Measurements from ENCODE around the gene BARHL2. TPM values are rescaled to one million over a fixed set of nuclear protein-coding genes. Genes with fewer than 3 reads are reported as not detected.

Gene BARHL2
- total and polyA plus RNA-seq, 2 donors (not counting 3 experiments of a cell fraction or from before 2014, with no cell fraction given) = not detected

- no peak overlapping the region for H2AFZ ChIP-seq (ENCODE audit: low read depth, low read length)
- no peaks in the 10 kb centered on the region for H3K4me1 ChIP-seq (ENCODE audit: control insufficient read depth, extremely low read depth, insufficient read depth, low read length)
- no peak overlapping the region for H3K9ac ChIP-seq (replicated peaks; ENCODE audit: extremely low read depth, insufficient read depth, low read length)
- H4K20me1 ChIP-seq (replicated peaks; ENCODE audit: control insufficient read depth, extremely low read depth, insufficient read depth, low read length) = no peaks in the 10 kb centered on the region
- no peaks in the 10 kb centered on the region for H3K79me2 ChIP-seq (ENCODE audit: control insufficient read depth, insufficient read depth, low read length)
- FAIRE-seq (no peak), DNase-seq (ENCODE audit: low read depth, low spot score) (no peak)
- no peaks in the 10 kb centered on the region for H3K36me3 ChIP-seq (ENCODE audit: control insufficient read depth in 2 of 2, extremely low read depth in 1 of 2, insufficient read depth in 2 of 2, low read length in 2 of 2)
- dilution Hi-C loops (cut with MboI; ENCODE audit: extremely low pct_ligation_motif_present, low sequenced_read_pairs) (no loop called here), intact Hi-C loops (cut with micrococcal nuclease) (no loop called here)
- H3K9me3 ChIP-seq (replicated peaks; ENCODE audit: control insufficient read depth, insufficient read depth, low read length) = no peaks in the 10 kb centered on the region
- no peak overlapping the region for H3K4me2 ChIP-seq (ENCODE audit: insufficient read depth, low read length)
- no peak for TF ChIP-seq JUN (IDR thresholded peaks at IDR 0.05; ENCODE audit: borderline replicate concordance, insufficient read depth, insufficient read length, low read depth)
- no peak for TF ChIP-seq GATA2 (IDR thresholded peaks at IDR 0.05; ENCODE audit: insufficient read depth, insufficient read length, low read depth, low read length)
- no peak for TF ChIP-seq POLR2A (IDR thresholded peaks at IDR 0.05; ENCODE audit: low read depth, low read length)
- TF ChIP-seq POLR2AphosphoS5 (IDR thresholded peaks at IDR 0.05; ENCODE audit: insufficient read depth, low read depth, low read length) = no peak
- no peaks in the 10 kb centered on the region for H3K9me1 ChIP-seq (replicated peaks; ENCODE audit: control insufficient read depth, extremely low read depth, insufficient read depth, low read length)
- ChIA-PET CTCF (no interaction called here), POLR2A (no interaction called here)
- no peak overlapping the region for H3K27ac ChIP-seq (ENCODE audit: insufficient read depth, low read depth, low read length)
- H3K27me3 ChIP-seq (ENCODE audit: control insufficient read depth in 2 of 2, insufficient read depth in 2 of 2, low read length in 2 of 2) = peaks cover 88 to 98% of the 10 kb centered on the region in 2 experiments
- BruUV-seq (replicated peaks) = no TSS peak
- no peak overlapping the region for H3K4me3 ChIP-seq (replicated peaks in 1 of 3; ENCODE audit: insufficient read depth in 1 of 3, low read depth in 1 of 3, low read length in 3 of 3)
These were observed 4.8 kb downstream of the BARHL2 start for GRCh38 chr1:90712153-90712856.

- Histone ChIP-seq H3K9ac (replicated peaks; ENCODE audit: extremely low read depth, insufficient read depth, low read length) (no peak overlapping the region), H3K79me2 (ENCODE audit: control insufficient read depth, insufficient read depth, low read length) (no peaks in the 10 kb centered on the region), H2AFZ (ENCODE audit: low read depth, low read length) (no peak overlapping the region), H3K9me1 (replicated peaks; ENCODE audit: control insufficient read depth, extremely low read depth, insufficient read depth, low read length) (no peaks in the 10 kb centered on the region), H3K9me3 (replicated peaks; ENCODE audit: control insufficient read depth, insufficient read depth, low read length) (no peaks in the 10 kb centered on the region), H3K4me2 (ENCODE audit: insufficient read depth, low read length) (no peak overlapping the region), H3K4me1 (ENCODE audit: control insufficient read depth, extremely low read depth, insufficient read depth, low read length) (peaks cover 2% of the 10 kb centered on the region), H3K27me3 (ENCODE audit: control insufficient read depth in 2 of 2, insufficient read depth in 2 of 2, low read length in 2 of 2) (peaks cover 88 to 98% of the 10 kb centered on the region in 2 experiments), H3K27ac (ENCODE audit: insufficient read depth, low read depth, low read length) (no peak overlapping the region), H4K20me1 (replicated peaks; ENCODE audit: control insufficient read depth, extremely low read depth, insufficient read depth, low read length) (no peaks in the 10 kb centered on the region), H3K36me3 (ENCODE audit: control insufficient read depth in 2 of 2, extremely low read depth in 1 of 2, insufficient read depth in 2 of 2, low read length in 2 of 2) (no peaks in the 10 kb centered on the region), H3K4me3 (replicated peaks in 1 of 3; ENCODE audit: insufficient read depth in 1 of 3, low read depth in 1 of 3, low read length in 3 of 3) (no peak overlapping the region)
- FAIRE-seq = no peak
- dilution Hi-C loops (cut with MboI; ENCODE audit: extremely low pct_ligation_motif_present, low sequenced_read_pairs) = no loop called here
- no peak for DNase-seq (ENCODE audit: low read depth, low spot score)
- no TSS peak for BruUV-seq (replicated peaks)
- POLR2A ChIA-PET = no interaction called here
- intact Hi-C loops (cut with micrococcal nuclease) = no loop called here
- TF ChIP-seq GATA2 (IDR thresholded peaks at IDR 0.05; ENCODE audit: insufficient read depth, insufficient read length, low read depth, low read length) (no peak), POLR2A (IDR thresholded peaks at IDR 0.05; ENCODE audit: low read depth, low read length) (no peak)
- CTCF ChIA-PET = interaction anchor here (2.4 kb wide), 1 partner anchor 10 kb away, joined by 11 read pairs; no protein-coding TSS in a partner anchor
These were observed 5.4 kb downstream of the BARHL2 start for GRCh38 chr1:90711696-90712095.

All from endothelial cell of umbilical vein (primary cell).